Measurements from ENCODE around the gene OR51I2.

GRCh38 chr11:5420993-5421392 is 28.1 kb upstream of the OR51I2 start:
- TF ChIP-seq CTCF (IDR thresholded peaks at IDR 0.05; ENCODE audit: insufficient read depth, low read length, poor library complexity, severe bottlenecking) (no peak), EZH2phosphoT487 (conservative IDR thresholded peaks at IDR 0.05; ENCODE audit: low read length) (no peak)
